HepG2 (cell line): ENCODE results near the gene PEX14.

Experiments
- SP1 ChIP-seq, 2 experiments: fragments of 450-650 bp in 1 of 2; sonication (generic) in 1 of 2; formaldehyde crosslinking in 1 of 2; IDR thresholded peaks; 2 replicates each; pipeline versions ENCODE4 v1.4.0 to v1.6.1; 2016 to 2020; ENCODE audit warnings: missing genetic modification reagents in 1 of 2
- TF ChIP-seq, protein P1 (sequence below): conservative IDR thresholded peaks from 2 replicates; pipeline ENCODE4 v1.6.1; 2018; ENCODE audit warnings: missing genetic modification reagents

DNA sequence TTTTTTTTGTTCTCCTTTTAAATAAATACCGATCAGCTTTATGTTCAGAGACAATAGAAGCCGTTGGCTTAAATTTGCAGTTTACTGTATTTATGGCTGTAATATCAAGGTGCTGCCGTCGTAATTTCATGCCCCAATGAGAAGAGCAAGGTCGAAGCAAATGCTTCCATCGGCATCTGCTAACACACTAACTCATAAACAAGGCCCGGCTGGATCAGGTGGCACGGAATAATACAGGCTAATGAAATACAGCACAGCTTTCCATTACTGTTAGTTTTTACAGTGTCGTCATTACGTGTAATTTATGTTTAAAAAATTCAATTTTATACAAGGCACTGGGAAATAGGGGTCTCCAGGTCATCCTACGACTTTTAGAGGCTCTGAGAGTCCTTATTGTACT is 119.0 kb downstream of the PEX14 start:
- TF ChIP-seq SP1 (IDR thresholded peaks at IDR 0.05) (no peak), SP1 (CRISPR knock-in tag; IDR thresholded peaks at IDR 0.05) (no peak)
- TF ChIP-seq, protein P1, sequence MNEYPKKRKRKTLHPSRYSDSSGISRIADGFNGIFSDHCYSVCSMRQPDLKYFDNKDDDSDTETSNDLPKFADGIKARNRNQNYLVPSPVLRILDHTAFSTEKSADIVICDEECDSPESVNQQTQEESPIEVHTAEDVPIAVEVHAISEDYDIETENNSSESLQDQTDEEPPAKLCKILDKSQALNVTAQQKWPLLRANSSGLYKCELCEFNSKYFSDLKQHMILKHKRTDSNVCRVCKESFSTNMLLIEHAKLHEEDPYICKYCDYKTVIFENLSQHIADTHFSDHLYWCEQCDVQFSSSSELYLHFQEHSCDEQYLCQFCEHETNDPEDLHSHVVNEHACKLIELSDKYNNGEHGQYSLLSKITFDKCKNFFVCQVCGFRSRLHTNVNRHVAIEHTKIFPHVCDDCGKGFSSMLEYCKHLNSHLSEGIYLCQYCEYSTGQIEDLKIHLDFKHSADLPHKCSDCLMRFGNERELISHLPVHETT, result no peak
